SU-DHL-6 (cell line): ENCODE results near the gene WDR7.

Experiments
- H2AFZ ChIP-seq: fragments of 200-600 bp; sonication (generic); 2 replicates; pipeline ENCODE4 v1.6.1; 2014; ENCODE audit warnings: low read depth, mild to moderate bottlenecking, moderate library complexity, mixed read lengths, antibody characterized with exemption, low read length; ENCODE audit not compliant: severe bottlenecking
- H3F3A ChIP-seq: fragments of 200-600 bp; shearing (Covaris generic); 2 replicates; pipeline ENCODE4 v1.6.0; 2016; ENCODE audit warnings: antibody characterized with exemption, mild to moderate bottlenecking; ENCODE audit not compliant: insufficient read depth
- H3K27ac ChIP-seq: fragments of 200-600 bp; sonication (generic); 2 replicates; pipeline ENCODE4 v1.5.1; 2016; ENCODE audit warnings: low read depth, mild to moderate bottlenecking, low read length, moderate library complexity, mixed read lengths
- H3K27me3 ChIP-seq: fragments of 200-600 bp; sonication (generic), shearing (Covaris generic); 2 replicates; pipeline ENCODE4 v1.6.0; 2014; ENCODE audit warnings: mild to moderate bottlenecking, low read length
- H3K36me3 ChIP-seq: fragments of 200-600 bp; sonication (generic); 2 replicates; pipeline ENCODE4 v1.6.1; 2014; ENCODE audit warnings: mild to moderate bottlenecking, low read length, mixed read lengths
- H3K4me2 ChIP-seq: fragments of 300-600, 200-600 bp; shearing (Covaris generic), sonication (generic); 2 replicates; pipeline ENCODE4 v1.6.0; 2014; ENCODE audit warnings: low read length, low read depth, mild to moderate bottlenecking; ENCODE audit not compliant: poor library complexity, severe bottlenecking
- H3K4me3 ChIP-seq: fragments of 200-600 bp; sonication (generic); 2 replicates; pipeline ENCODE4 v1.5.1; 2014; ENCODE audit warnings: antibody characterized with exemption, low read length, mild to moderate bottlenecking, mixed read lengths; ENCODE audit not compliant: insufficient read depth, poor library complexity, severe bottlenecking
- H3K79me2 ChIP-seq: fragments of 200-600 bp; sonication (generic); 2 replicates; pipeline ENCODE4 v1.6.1; 2014; ENCODE audit warnings: mild to moderate bottlenecking, low read length, moderate library complexity; ENCODE audit not compliant: insufficient read depth
- H3K9ac ChIP-seq: fragments of 200-600 bp; sonication (generic); 2 replicates; pipeline ENCODE4 v1.7.0; 2014; ENCODE audit warnings: mild to moderate bottlenecking, low read length
- H3K9me2 ChIP-seq: fragments of 200-600 bp; sonication (generic); replicated peaks from 2 replicates; pipeline ENCODE4 v1.6.1; 2014; ENCODE audit warnings: low read length; ENCODE audit not compliant: insufficient read depth
- H3K9me3 ChIP-seq: fragments of 200-600 bp; sonication (generic); 2 replicates; pipeline ENCODE4 v1.6.1; 2014; ENCODE audit warnings: low read length, mixed read lengths; ENCODE audit not compliant: insufficient read depth
- H4K20me1 ChIP-seq: fragments of 200-600 bp; sonication (generic); 2 replicates; pipeline ENCODE4 v1.6.1; 2014; ENCODE audit warnings: low read depth, mild to moderate bottlenecking, antibody characterized with exemption, low read length, moderate library complexity, mixed read lengths
- CTCF ChIP-seq: fragments of 200-600 bp; sonication (generic); IDR thresholded peaks from one replicate; pipeline ENCODE4 v1.5.1; 2017; ENCODE audit warnings: antibody characterized with exemption, mild to moderate bottlenecking, low read length, moderate library complexity; ENCODE audit not compliant: insufficient read depth, poor library complexity, severe bottlenecking
- EZH2phosphoT487 ChIP-seq: fragments of 200-600 bp; sonication (generic), shearing (Covaris generic); conservative IDR thresholded peaks from 2 replicates; pipeline ENCODE4 v1.6.1; 2018; ENCODE audit warnings: mild to moderate bottlenecking, antibody characterized with exemption, low read length, moderate library complexity, mixed read lengths

WDR7 gene

DNA sequence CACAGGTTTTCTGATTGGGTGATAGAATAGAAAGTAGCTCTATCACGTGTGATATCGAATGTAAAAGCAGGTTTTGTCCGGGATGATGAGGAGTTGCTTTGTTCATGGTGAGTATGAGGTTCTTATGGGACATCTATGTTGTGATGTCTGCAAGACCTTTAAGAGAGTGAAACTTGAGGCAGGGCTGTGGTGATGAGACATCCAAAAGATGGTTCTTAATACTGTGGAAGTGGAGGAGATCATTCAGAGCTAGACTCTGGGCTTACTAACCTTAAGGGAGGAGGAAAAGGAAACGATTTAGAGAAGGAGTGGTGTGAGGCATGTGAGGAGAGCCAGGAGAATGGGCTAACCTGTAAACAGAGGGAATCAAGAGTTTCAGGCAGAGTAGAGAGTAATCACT lies 92.0 kb downstream of the WDR7 start:
- peaks cover 5% of the 10 kb centered on the region; the same call in 1 of the 2 replicates for H4K20me1 ChIP-seq
- no peak for TF ChIP-seq CTCF
- TF ChIP-seq EZH2phosphoT487: no peak
- H2AFZ ChIP-seq: no peak overlapping the region
- no peaks in the 10 kb centered on the region for H3K9me3 ChIP-seq
- H3F3A ChIP-seq: no peaks in the 10 kb centered on the region
- H3K9me2 ChIP-seq: no peaks in the 10 kb centered on the region
- H3K4me2 ChIP-seq: no peak overlapping the region
- H3K79me2 ChIP-seq: no peaks in the 10 kb centered on the region
- H3K36me3 ChIP-seq: no peaks in the 10 kb centered on the region
- no peaks in the 10 kb centered on the region for H3K27me3 ChIP-seq
- no peak overlapping the region for H3K9ac ChIP-seq
- H3K27ac ChIP-seq: no peak overlapping the region
- no peak overlapping the region for H3K4me3 ChIP-seq

DNA sequence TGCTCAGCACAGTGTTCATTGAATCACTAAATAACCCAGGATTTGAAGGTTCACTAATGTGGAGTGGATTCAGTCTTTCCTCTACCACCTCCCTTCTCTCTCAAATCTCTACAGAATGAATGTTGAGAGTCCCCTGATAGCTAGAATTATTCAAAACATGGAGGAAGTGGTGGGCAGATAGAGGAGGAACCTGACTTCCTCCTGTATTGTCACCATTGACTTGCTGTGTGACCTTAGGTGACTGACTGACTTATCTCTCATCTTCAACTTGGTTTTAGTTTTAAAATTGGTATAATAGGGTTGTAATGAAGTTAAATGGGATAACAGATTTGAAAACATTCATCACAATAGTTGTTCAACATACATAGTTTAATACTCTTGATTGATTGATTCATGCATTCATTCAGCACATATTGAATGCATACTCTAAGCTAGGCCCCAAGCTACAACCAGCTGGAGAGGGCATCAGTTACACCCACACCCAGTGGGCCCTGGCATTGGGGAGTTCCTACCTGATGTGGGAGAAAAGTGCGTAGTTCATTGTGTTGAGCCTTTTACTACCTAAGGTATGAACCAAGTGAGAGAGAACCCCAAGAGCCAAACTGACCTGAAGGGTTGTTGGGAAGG lies 96.0 kb downstream of the WDR7 start:
- Histone ChIP-seq H3K9me2 (no peaks in the 10 kb centered on the region), H3K9me3 (no peaks in the 10 kb centered on the region), H3K4me3 (no peak overlapping the region), H3F3A (no peaks in the 10 kb centered on the region), H3K36me3 (no peaks in the 10 kb centered on the region), H3K79me2 (no peaks in the 10 kb centered on the region), H4K20me1 (no peaks in the 10 kb centered on the region), H2AFZ (no peak overlapping the region), H3K27ac (no peak overlapping the region), H3K9ac (no peak overlapping the region), H3K27me3 (no peaks in the 10 kb centered on the region), H3K4me2 (no peak overlapping the region)
- no peak for TF ChIP-seq EZH2phosphoT487
- TF ChIP-seq CTCF: no peak

- no peaks in the 10 kb centered on the region for H3K27me3 ChIP-seq
- no peaks in the 10 kb centered on the region for H3K9me2 ChIP-seq
- no peaks in the 10 kb centered on the region for H3K9me3 ChIP-seq
- H3K79me2 ChIP-seq: no peaks in the 10 kb centered on the region
- no peaks in the 10 kb centered on the region for H3F3A ChIP-seq
- H3K4me3 ChIP-seq: no peak overlapping the region
- H2AFZ ChIP-seq: no peak overlapping the region
- TF ChIP-seq CTCF (no peak), EZH2phosphoT487 (no peak)
- no peak overlapping the region for H3K27ac ChIP-seq
- no peaks in the 10 kb centered on the region for H3K36me3 ChIP-seq
- H4K20me1 ChIP-seq: no peaks in the 10 kb centered on the region
- H3K4me2 ChIP-seq: no peak overlapping the region
- no peak overlapping the region for H3K9ac ChIP-seq
Measured at GRCh38 chr18:56747857-56748256, 96.7 kb downstream of the WDR7 start.
